Transverse colon (tissue), 4 donors: ENCODE data around the gene PPRC1. TPM values are rescaled to one million over a fixed set of nuclear protein-coding genes. Genes with fewer than 3 reads are reported as not detected.

Experiments used
- DNase-seq: peaks from one replicate; pipeline ENCODE4 v3.0.0-alpha.2; 2019
- H3K27ac ChIP-seq, 4 donors: fragments of 200-600 bp; sonication (generic); 2 replicates each; pipeline ENCODE4 v1.5.1; 2016 to 2018; ENCODE audit warnings: inconsistent platforms in 4 of 4
- H3K27me3 ChIP-seq: fragments of 200-600 bp; sonication (generic); 2 replicates; pipeline ENCODE4 v1.5.1; 2017; ENCODE audit warnings: inconsistent platforms
- H3K36me3 ChIP-seq, 4 donors: fragments of 200-600 bp; sonication (generic); 2 replicates each; pipeline ENCODE4 v1.5.1; 2017 to 2019; ENCODE audit warnings: inconsistent platforms in 4 of 4
- H3K4me1 ChIP-seq, 4 donors: fragments of 200-600 bp; sonication (generic); 2 replicates each; pipeline ENCODE4 v1.5.1; 2017 to 2020; ENCODE audit warnings: inconsistent platforms in 4 of 4
- H3K4me3 ChIP-seq, 4 donors: fragments of 200-600 bp; sonication (generic); 1 replicate in 1 of 4; 2 replicates in 3 of 4; pipeline versions ENCODE4 v1.5.1 to v1.6.1; 2017 to 2019; ENCODE audit warnings: inconsistent platforms in 4 of 4
- H3K9me3 ChIP-seq, 2 donors: fragments of 200-600 bp; sonication (generic); 2 replicates each; pipeline ENCODE4 v1.5.1; 2017 to 2019; ENCODE audit warnings: inconsistent platforms in 2 of 2
- EP300 ChIP-seq: sonication (generic); formaldehyde crosslinking; IDR thresholded peaks from one replicate; pipeline ENCODE4 v1.6.1; 2017; ENCODE audit warnings: antibody characterized with exemption, low read depth
- POLR2A ChIP-seq: fragments of 450-650 bp; IDR thresholded peaks from one replicate; pipeline ENCODE4 v1.6.1; 2016; ENCODE audit warnings: antibody characterized with exemption, mild to moderate bottlenecking, moderate library complexity
- POLR2AphosphoS5 ChIP-seq, 3 donors: sonication (generic); formaldehyde crosslinking; IDR thresholded peaks; one replicate each; pipeline ENCODE4 v1.6.1; 2016; ENCODE audit warnings: antibody characterized with exemption in 3 of 3
- WGBS, 2 donors: methylation state at CpG; one replicate each; pipeline ENCODE4 v1.1.5; 2018; ENCODE audit warnings: low coverage in 1 of 2; 5-methylcytosine and 5-hydroxymethylcytosine counted together
- in situ Hi-C, 4 donors: fragments of 200-750 bp; cut with MboI; loops; one replicate each; pipeline versions ENCODE4 v1.15.0 to v1.15.1; 2017; ENCODE audit warnings: low sequenced_read_pairs in 3 of 4, low pct_ligation_motif_present in 1 of 4, low pct_unique_long_range_greater_than_20kb in 1 of 4
- intact Hi-C: fragments of 100-400 bp; cut with DNase I; formaldehyde crosslinking; loops from one replicate; pipeline ENCODE4 v1.15.1; 2023; ENCODE audit warnings: low total_unique reads
- total RNA-seq, 4 donors: library from RNA; depleted of rRNA; stranded (reverse); fragments of >200 nt; gene quantifications; one replicate each; pipeline ENCODE4 v1.1.0, GENCODE V29; 2016
- TF ChIP-seq, protein P1 (sequence below), 5 experiments: fragments of 200-600 bp in 3 of 5; fragments of 450-650 bp in 2 of 5; sonication (generic) in 3 of 5; IDR thresholded peaks; 1 replicate in 2 of 5; 2 replicates in 3 of 5; pipeline ENCODE4 v1.5.1; 2016 to 2017; ENCODE audit warnings: antibody characterized with exemption in 5 of 5, inconsistent platforms in 3 of 5, mild to moderate bottlenecking in 2 of 5, moderate library complexity in 1 of 5

PPRC1 gene
- total RNA-seq, 4 donors from 2014 or later: 7.5 to 62.7 (median 13.7) TPM

DNA sequence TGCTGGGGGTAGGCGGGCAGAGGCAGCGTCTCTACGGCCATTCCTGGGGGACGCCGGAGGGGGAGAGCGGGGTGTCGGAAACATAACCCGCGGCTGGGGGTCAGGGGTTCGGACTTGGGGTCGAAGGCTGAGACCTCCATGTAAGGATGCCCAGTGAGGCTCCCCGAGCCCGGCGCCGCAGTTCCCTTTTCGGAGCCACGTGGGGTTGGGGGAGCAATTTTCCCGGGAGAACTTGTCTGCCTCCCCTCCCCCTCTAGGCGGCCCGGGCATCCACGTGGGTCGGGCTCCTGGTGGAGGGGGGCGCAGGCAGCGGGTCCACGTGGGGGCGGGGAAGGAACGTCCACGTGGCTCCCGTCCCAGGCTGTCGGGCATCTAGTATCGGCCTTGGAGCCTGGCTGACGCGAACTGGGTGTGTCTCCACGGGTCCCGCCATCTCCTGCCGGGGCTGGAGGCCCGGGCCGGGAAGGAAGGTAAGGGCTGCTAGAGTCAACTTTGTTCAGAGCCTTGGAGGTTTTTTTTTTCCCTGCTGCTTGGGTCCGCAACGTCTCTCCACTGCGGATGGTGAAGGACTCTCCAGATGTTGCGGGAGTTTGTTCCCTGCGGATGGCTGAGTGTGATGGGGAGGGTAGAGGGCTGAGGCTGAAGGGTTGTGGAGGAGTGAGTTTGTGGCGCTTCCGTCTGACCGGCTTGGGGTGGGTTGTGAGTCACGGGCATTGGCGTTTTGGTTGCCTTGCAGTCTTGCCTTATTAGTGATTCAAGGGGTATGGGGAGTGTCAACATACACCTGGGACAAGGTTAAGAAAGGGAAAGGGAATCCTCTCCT lies 744 bp downstream of the PPRC1 start:
- 0% methylated on average over 26 of the region's 48 CpGs; no CpG with 5 or more reads in 1 of the 2 donors for WGBS, 2 donors
- intact Hi-C loops (no loop called here), in situ Hi-C loops (no loop called here)
- H3K27ac ChIP-seq: peak overlapping the region; percentile 94 to 96 (median 94)
- peak in 1 of 3 donors; percentile 5 for TF ChIP-seq POLR2AphosphoS5 (IDR thresholded peaks at IDR 0.05)
- no peak for TF ChIP-seq POLR2A
- TF ChIP-seq EP300: no peak
- DNase-seq: peak; percentile 75
- H3K9me3 ChIP-seq: no peaks in the 10 kb centered on the region
- peaks cover 7 to 40% (median 34%) of the 10 kb centered on the region in 4 donors for H3K4me1 ChIP-seq
- H3K4me3 ChIP-seq: peak overlapping the region; percentile 84 to 99 (median 90)
- no peaks in the 10 kb centered on the region for H3K27me3 ChIP-seq
- H3K36me3 ChIP-seq: peaks cover 0 to 8% (median 3%) of the 10 kb centered on the region in 4 donors

DNA sequence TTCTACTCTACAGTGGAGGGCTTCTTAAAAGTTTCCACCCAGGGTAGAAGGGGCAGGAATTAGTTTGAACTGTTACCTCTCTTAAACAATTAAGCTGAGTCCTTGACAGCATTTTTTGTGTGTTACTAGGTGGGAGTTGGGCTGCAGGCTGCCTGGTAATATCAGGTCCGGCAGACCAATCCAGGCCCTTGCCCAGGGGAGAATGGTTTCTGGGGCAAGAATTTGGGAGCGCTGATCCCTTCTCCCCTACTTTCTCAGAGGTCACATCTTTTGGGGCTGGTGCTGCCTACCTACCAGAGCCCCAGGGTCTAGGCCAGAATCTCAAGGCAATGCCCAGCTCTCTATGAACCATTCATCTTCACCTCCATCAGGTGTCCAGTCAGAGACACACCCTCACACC lies 1.6 kb downstream of the PPRC1 start:
- peaks cover 0 to 16% (median 7%) of the 10 kb centered on the region in 4 donors for H3K36me3 ChIP-seq
- peak overlapping the region; percentile 94 to 96 (median 94) for H3K27ac ChIP-seq
- 39 to 60% methylated on average over 2 of the region's 2 CpGs for WGBS, 2 donors
- in situ Hi-C loops (no loop called here), intact Hi-C loops (no loop called here)
- no peak for DNase-seq
- H3K4me3 ChIP-seq: peak overlapping the region in 2 of 4 donors; percentile 91 to 99
- peaks cover 7 to 40% (median 34%) of the 10 kb centered on the region in 4 donors for H3K4me1 ChIP-seq
- no peaks in the 10 kb centered on the region for H3K9me3 ChIP-seq
- no peaks in the 10 kb centered on the region for H3K27me3 ChIP-seq
- TF ChIP-seq, protein P1, sequence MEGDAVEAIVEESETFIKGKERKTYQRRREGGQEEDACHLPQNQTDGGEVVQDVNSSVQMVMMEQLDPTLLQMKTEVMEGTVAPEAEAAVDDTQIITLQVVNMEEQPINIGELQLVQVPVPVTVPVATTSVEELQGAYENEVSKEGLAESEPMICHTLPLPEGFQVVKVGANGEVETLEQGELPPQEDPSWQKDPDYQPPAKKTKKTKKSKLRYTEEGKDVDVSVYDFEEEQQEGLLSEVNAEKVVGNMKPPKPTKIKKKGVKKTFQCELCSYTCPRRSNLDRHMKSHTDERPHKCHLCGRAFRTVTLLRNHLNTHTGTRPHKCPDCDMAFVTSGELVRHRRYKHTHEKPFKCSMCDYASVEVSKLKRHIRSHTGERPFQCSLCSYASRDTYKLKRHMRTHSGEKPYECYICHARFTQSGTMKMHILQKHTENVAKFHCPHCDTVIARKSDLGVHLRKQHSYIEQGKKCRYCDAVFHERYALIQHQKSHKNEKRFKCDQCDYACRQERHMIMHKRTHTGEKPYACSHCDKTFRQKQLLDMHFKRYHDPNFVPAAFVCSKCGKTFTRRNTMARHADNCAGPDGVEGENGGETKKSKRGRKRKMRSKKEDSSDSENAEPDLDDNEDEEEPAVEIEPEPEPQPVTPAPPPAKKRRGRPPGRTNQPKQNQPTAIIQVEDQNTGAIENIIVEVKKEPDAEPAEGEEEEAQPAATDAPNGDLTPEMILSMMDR (IDR thresholded peaks at IDR 0.05): no peak
- no peak for TF ChIP-seq EP300
- TF ChIP-seq POLR2A: no peak
- no peak for TF ChIP-seq POLR2AphosphoS5 (IDR thresholded peaks at IDR 0.05)

DNA sequence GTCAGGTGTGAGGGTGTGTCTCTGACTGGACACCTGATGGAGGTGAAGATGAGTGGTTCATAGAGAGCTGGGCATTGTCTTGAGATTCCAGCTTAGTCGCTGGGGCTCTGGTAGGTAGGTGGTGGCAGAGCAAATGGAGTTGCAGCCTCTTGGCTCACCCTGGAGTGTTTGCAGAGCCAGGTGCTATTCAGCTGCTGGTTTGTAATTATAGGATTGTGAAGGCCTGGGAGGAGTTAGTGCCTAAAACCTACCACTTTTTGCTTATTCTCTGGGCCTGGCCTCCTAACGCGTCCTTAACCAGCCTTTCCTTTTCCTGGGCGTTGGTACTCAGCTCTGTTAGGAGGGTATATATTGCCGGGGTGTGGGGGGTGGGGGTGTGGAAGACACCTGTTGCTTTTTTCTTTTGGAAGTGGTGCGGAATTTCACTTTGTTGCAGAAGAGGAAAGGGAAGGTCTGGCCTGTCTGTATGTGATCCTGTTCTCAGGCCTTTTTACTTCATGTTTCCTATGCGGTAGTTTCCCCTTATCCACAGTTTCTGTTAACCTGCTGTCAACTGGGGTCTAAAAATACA lies 3.2 kb downstream of the PPRC1 start:
- intact Hi-C loops: no loop called here
- in situ Hi-C loops: no loop called here
- no peak for DNase-seq
- Histone ChIP-seq H3K4me3 (no peak overlapping the region), H3K9me3 (no peaks in the 10 kb centered on the region), H3K4me1 (peaks cover 7 to 40% (median 34%) of the 10 kb centered on the region in 4 donors), H3K36me3 (peaks cover 0 to 32% (median 14%) of the 10 kb centered on the region in 4 donors), H3K27me3 (no peaks in the 10 kb centered on the region), H3K27ac (peak overlapping the region in 2 of 4 donors; percentile 4 to 7)
- WGBS, 2 donors: 69 to 73% methylated on average over 2 to 7 of the region's 7 CpGs
- no peak for TF ChIP-seq EP300
- TF ChIP-seq POLR2AphosphoS5 (IDR thresholded peaks at IDR 0.05): no peak
- TF ChIP-seq POLR2A: no peak
- TF ChIP-seq, protein P1 (IDR thresholded peaks at IDR 0.05): no peak

DNA sequence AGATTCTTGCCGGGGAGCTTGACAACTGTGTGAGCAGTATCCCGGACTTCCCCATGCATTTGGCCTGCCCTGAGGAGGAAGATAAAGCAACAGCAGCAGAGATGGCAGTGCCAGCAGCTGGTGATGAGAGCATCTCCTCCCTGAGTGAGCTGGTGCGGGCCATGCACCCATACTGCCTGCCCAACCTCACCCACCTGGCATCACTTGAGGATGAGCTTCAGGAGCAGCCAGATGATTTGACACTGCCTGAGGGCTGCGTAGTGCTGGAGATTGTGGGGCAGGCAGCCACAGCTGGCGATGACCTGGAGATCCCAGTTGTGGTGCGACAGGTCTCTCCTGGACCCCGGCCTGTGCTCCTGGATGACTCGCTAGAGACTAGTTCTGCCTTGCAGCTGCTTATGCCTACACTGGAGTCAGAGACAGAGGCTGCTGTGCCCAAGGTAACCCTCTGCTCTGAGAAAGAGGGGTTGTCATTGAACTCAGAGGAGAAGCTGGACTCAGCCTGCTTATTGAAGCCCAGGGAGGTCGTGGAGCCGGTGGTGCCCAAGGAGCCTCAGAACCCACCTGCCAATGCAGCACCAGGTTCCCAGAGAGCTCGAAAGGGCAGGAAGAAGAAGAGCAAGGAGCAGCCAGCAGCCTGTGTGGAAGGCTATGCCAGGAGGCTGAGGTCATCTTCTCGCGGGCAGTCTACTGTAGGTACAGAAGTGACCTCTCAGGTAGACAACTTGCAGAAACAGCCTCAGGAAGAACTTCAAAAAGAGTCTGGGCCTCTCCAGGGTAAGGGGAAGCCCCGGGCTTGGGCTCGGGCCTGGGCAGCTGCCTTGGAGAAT lies 6.7 kb downstream of the PPRC1 start:
- Histone ChIP-seq H3K36me3 (peaks cover 0 to 47% (median 17%) of the 10 kb centered on the region in 4 donors), H3K27me3 (no peaks in the 10 kb centered on the region), H3K4me3 (no peak overlapping the region), H3K9me3 (no peaks in the 10 kb centered on the region), H3K27ac (no peak overlapping the region), H3K4me1 (peaks cover 3 to 27% (median 25%) of the 10 kb centered on the region in 4 donors)
- in situ Hi-C loops: no loop called here
- DNase-seq: no peak
- intact Hi-C loops: no loop called here
- 94 to 100% methylated on average over 2 to 15 of the region's 15 CpGs for WGBS, 2 donors
- TF ChIP-seq POLR2A (no peak), POLR2AphosphoS5 (IDR thresholded peaks at IDR 0.05) (no peak), EP300 (no peak)
- TF ChIP-seq, protein P1 (IDR thresholded peaks at IDR 0.05): no peak
